Lower leg skin (tissue), 4 donors: ENCODE results near the gene NEURL3. TPM values are rescaled to one million over a fixed set of nuclear protein-coding genes. Genes with fewer than 3 reads are reported as not detected.
A peak's percentile ranks its signal among the peaks of the same experiment; 100 is the strongest.

Experiments used
- DNase-seq, 2 donors: peaks; one replicate each; pipeline ENCODE4 v3.0.0-alpha.2; 2019; ENCODE audit warnings: low spot score in 2 of 2
- H3K4me3 ChIP-seq: fragments of 200-600 bp; sonication (generic); 2 replicates; pipeline ENCODE4 v1.5.1; 2017; ENCODE audit warnings: mild to moderate bottlenecking, low read depth; ENCODE audit not compliant: poor library complexity, severe bottlenecking
- CTCF ChIP-seq, 3 donors: fragments of 450-650 bp; IDR thresholded peaks; one replicate each; pipeline ENCODE4 v1.5.1; 2016; ENCODE audit warnings: antibody characterized with exemption in 3 of 3, mild to moderate bottlenecking in 3 of 3, moderate library complexity in 2 of 3
- POLR2A ChIP-seq, 2 donors: fragments of 450-650 bp; IDR thresholded peaks; one replicate each; pipeline ENCODE4 v1.6.1; 2016 to 2017; ENCODE audit warnings: antibody characterized with exemption in 2 of 2, mild to moderate bottlenecking in 1 of 2, moderate library complexity in 1 of 2
- WGBS, 2 donors: methylation state at CpG; one replicate each; pipeline ENCODE4 v1.1.5; 2018; 5-methylcytosine and 5-hydroxymethylcytosine counted together
- intact Hi-C: fragments of 100-400 bp; cut with DNase I; formaldehyde crosslinking; loops from one replicate; pipeline ENCODE4 v1.15.0; 2023; ENCODE audit warnings: low total_unique reads
- total RNA-seq, 4 donors: library from RNA; depleted of rRNA; stranded (reverse); fragments of >200 nt; gene quantifications; one replicate each; pipeline ENCODE4 v1.1.0, GENCODE V29; 2016

The NEURL3 gene
- total RNA-seq, 4 donors from 2014 or later = 0.57 to 3.0 (median 1.7) TPM

- no peak for TF ChIP-seq POLR2A (IDR thresholded peaks at IDR 0.05)
- no peak for TF ChIP-seq CTCF (IDR thresholded peaks at IDR 0.05)
- WGBS, 2 donors = 100% methylated on average over 1 of the region's 1 CpG
- peak; percentile 0 to 2 for DNase-seq
- H3K4me3 ChIP-seq = no peak overlapping the region
- intact Hi-C loops = no loop called here
These were observed 13.2 kb downstream of the NEURL3 start for GRCh38 chr2:96491860-96492497.

- TF ChIP-seq POLR2A (IDR thresholded peaks at IDR 0.05) = no peak
- TF ChIP-seq CTCF (IDR thresholded peaks at IDR 0.05) = no peak
- intact Hi-C loops = no loop called here
- 72 to 76% methylated on average over 1 of the region's 1 CpG for WGBS, 2 donors
These were observed 15.5 kb downstream of the NEURL3 start for GRCh38 chr2:96489663-96490062.

GRCh38 chr2:96489261-96489660 lies 15.9 kb downstream of the NEURL3 start:
- no peak for TF ChIP-seq POLR2A (IDR thresholded peaks at IDR 0.05)
- TF ChIP-seq CTCF (IDR thresholded peaks at IDR 0.05) = no peak
- H3K4me3 ChIP-seq = no peak overlapping the region
- intact Hi-C loops = no loop called here
- WGBS, 2 donors = 84 to 95% methylated on average over 3 of the region's 3 CpGs
- DNase-seq = no peak

More at GRCh38 chr2:96489663-96490062, 15.5 kb downstream of the NEURL3 start:
- no peak for DNase-seq
- H3K4me3 ChIP-seq = no peak overlapping the region

- no peak overlapping the region for H3K4me3 ChIP-seq
- WGBS, 2 donors = 52 to 59% methylated on average over 3 of the region's 3 CpGs
- intact Hi-C loops = no loop called here
- no peak for TF ChIP-seq POLR2A (IDR thresholded peaks at IDR 0.05)
- TF ChIP-seq CTCF (IDR thresholded peaks at IDR 0.05) = no peak
- no peak for DNase-seq
These were observed 18.5 kb downstream of the NEURL3 start for GRCh38 chr2:96486696-96487095.

- WGBS, 2 donors = 16 to 19% methylated on average over 33 of the region's 33 CpGs
- no peak for DNase-seq
- TF ChIP-seq POLR2A (IDR thresholded peaks at IDR 0.05) = no peak
- no peak for TF ChIP-seq CTCF (IDR thresholded peaks at IDR 0.05)
- intact Hi-C loops = no loop called here
- H3K4me3 ChIP-seq = peak overlapping the region; percentile 26
These were observed 19.2 kb downstream of the NEURL3 start for GRCh38 chr2:96485751-96486651.
